ENCODE measurements around the gene CMPK1.

Gene CMPK1

GRCh38 chr1:47361380-47361779 is 27.8 kb downstream of the CMPK1 start:
- DNase-seq (ENCODE audit: low read depth), result no peak
- TF ChIP-seq CTCF (IDR thresholded peaks at IDR 0.05; ENCODE audit: low read depth, low read length, missing control alignments), result no peak
- H3K4me3 ChIP-seq (ENCODE audit: low read depth, low read length), result no peak overlapping the region

- no peak for DNase-seq (ENCODE audit: low read depth)
- TF ChIP-seq CTCF (IDR thresholded peaks at IDR 0.05; ENCODE audit: low read depth, low read length, missing control alignments), result no peak
- H3K4me3 ChIP-seq (ENCODE audit: low read depth, low read length), result no peak overlapping the region
Measured at GRCh38 chr1:47362828-47363227, 29.2 kb downstream of the CMPK1 start.

- TF ChIP-seq CTCF (IDR thresholded peaks at IDR 0.05; ENCODE audit: low read depth, low read length, missing control alignments), result no peak
- DNase-seq (ENCODE audit: low read depth), result no peak
- H3K4me3 ChIP-seq (ENCODE audit: low read depth, low read length), result no peak overlapping the region
Measured at GRCh38 chr1:47367651-47368050, 34.1 kb downstream of the CMPK1 start.

- no peak for TF ChIP-seq CTCF (IDR thresholded peaks at IDR 0.05; ENCODE audit: low read depth, low read length, missing control alignments)
- H3K4me3 ChIP-seq (ENCODE audit: low read depth, low read length), result no peak overlapping the region
- no peak for DNase-seq (ENCODE audit: low read depth)
Measured at GRCh38 chr1:47371016-47371517, 37.5 kb downstream of the CMPK1 start.

- TF ChIP-seq CTCF (IDR thresholded peaks at IDR 0.05; ENCODE audit: low read depth, low read length, missing control alignments), result no peak
- no peak for DNase-seq (ENCODE audit: low read depth)
- H3K4me3 ChIP-seq (ENCODE audit: low read depth, low read length), result no peak overlapping the region
Measured at GRCh38 chr1:47374501-47374900, 40.9 kb downstream of the CMPK1 start.

- TF ChIP-seq CTCF (IDR thresholded peaks at IDR 0.05; ENCODE audit: low read depth, low read length, missing control alignments), result no peak
- no peak overlapping the region for H3K4me3 ChIP-seq (ENCODE audit: low read depth, low read length)
- no peak for DNase-seq (ENCODE audit: low read depth)
Measured at GRCh38 chr1:47378147-47378546, 44.6 kb downstream of the CMPK1 start.

GRCh38 chr1:47380699-47381098 is 47.1 kb downstream of the CMPK1 start:
- no peak overlapping the region for H3K4me3 ChIP-seq (ENCODE audit: low read depth, low read length)
- DNase-seq (ENCODE audit: low read depth), result no peak
- no peak for TF ChIP-seq CTCF (IDR thresholded peaks at IDR 0.05; ENCODE audit: low read depth, low read length, missing control alignments)

All from GM12864 (cell line).